Thoracic aorta (tissue), 2 donors: ENCODE measurements around the gene PRICKLE1. TPM values are rescaled to one million over a fixed set of nuclear protein-coding genes. Genes with fewer than 3 reads are reported as not detected.

Source experiments
- ATAC-seq: fragments of 150-250 bp; one replicate; pipeline ENCODE4 v1.8.0; 2017; ENCODE audit warnings: low read depth; ENCODE audit not compliant: insufficient number of reproducible peaks, low FRiP score
- DNase-seq: peaks from one replicate; pipeline ENCODE4 v3.0.0-alpha.2; 2020; ENCODE audit warnings: low spot score
- H3K27ac ChIP-seq, 2 donors: fragments of 200-600 bp; sonication (generic); 1 replicate in 1 of 2; 2 replicates in 1 of 2; pipeline ENCODE4 v1.5.1; 2016; ENCODE audit warnings: mild to moderate bottlenecking in 2 of 2, moderate library complexity in 2 of 2
- H3K27me3 ChIP-seq: fragments of 200-600 bp; sonication (generic); replicated peaks from 2 replicates; pipeline ENCODE4 v1.6.0; 2016; ENCODE audit warnings: mild to moderate bottlenecking; ENCODE audit not compliant: insufficient read depth
- H3K36me3 ChIP-seq: fragments of 200-600 bp; sonication (generic); one replicate; pipeline ENCODE4 v1.5.1; 2016
- H3K4me1 ChIP-seq, 2 donors: fragments of 200-600 bp; sonication (generic); 1 replicate in 1 of 2; 2 replicates in 1 of 2; pipeline versions ENCODE4 v1.5.1 to v1.6.0; 2016; ENCODE audit warnings: low read depth in 2 of 2, mild to moderate bottlenecking in 1 of 2; ENCODE audit not compliant: control insufficient read depth in 1 of 2
- H3K4me3 ChIP-seq: fragments of 200-600 bp; sonication (generic); 2 replicates; pipeline ENCODE4 v1.5.1; 2016; ENCODE audit warnings: mild to moderate bottlenecking
- H3K9me3 ChIP-seq: fragments of 200-600 bp; sonication (generic); 2 replicates; pipeline ENCODE4 v1.5.1; 2016
- CTCF ChIP-seq: fragments of 200-600 bp; sonication (generic); IDR thresholded peaks from one replicate; pipeline ENCODE4 v1.5.1; 2019; ENCODE audit warnings: antibody characterized with exemption
- total RNA-seq, 2 donors: library from RNA; depleted of rRNA; stranded (reverse); fragments of >200 nt; gene quantifications; one replicate each; pipeline versions ENCODE4 v1.1.0 to v1.2.3, GENCODE V29; 2016

Gene PRICKLE1
- total RNA-seq, 2 donors from 2014 or later, result 3.9 to 11.5 TPM

GRCh38 chr12:42458575-42458974 lies 131.0 kb downstream of the PRICKLE1 start:
- H3K9me3 ChIP-seq, result no peaks in the 10 kb centered on the region
- no peak for DNase-seq
- TF ChIP-seq CTCF, result no peak
- no peak overlapping the region for H3K27ac ChIP-seq
- no peaks in the 10 kb centered on the region for H3K27me3 ChIP-seq
- no peak overlapping the region for H3K4me3 ChIP-seq
- no peaks in the 10 kb centered on the region for H3K36me3 ChIP-seq
- H3K4me1 ChIP-seq, result no peaks in the 10 kb centered on the region
- no peak for ATAC-seq

- no peaks in the 10 kb centered on the region for H3K9me3 ChIP-seq
- no peak for ATAC-seq
- no peaks in the 10 kb centered on the region for H3K27me3 ChIP-seq
- no peak for TF ChIP-seq CTCF
- H3K4me1 ChIP-seq, result peaks cover 7 to 21% of the 10 kb centered on the region in 2 donors
- no peak for DNase-seq
- H3K36me3 ChIP-seq, result peaks cover 7% of the 10 kb centered on the region
- no peak overlapping the region for H3K4me3 ChIP-seq
- no peak overlapping the region for H3K27ac ChIP-seq
These were observed 139.3 kb downstream of the PRICKLE1 start for GRCh38 chr12:42450248-42450647.

GRCh38 chr12:42448841-42449240 lies 140.7 kb downstream of the PRICKLE1 start:
- H3K4me1 ChIP-seq, result peaks cover 7 to 21% of the 10 kb centered on the region in 2 donors
- H3K9me3 ChIP-seq, result no peaks in the 10 kb centered on the region
- no peak overlapping the region for H3K27ac ChIP-seq
- no peak overlapping the region for H3K4me3 ChIP-seq
- no peak for ATAC-seq
- peaks cover 8% of the 10 kb centered on the region for H3K36me3 ChIP-seq
- no peaks in the 10 kb centered on the region for H3K27me3 ChIP-seq
- DNase-seq, result no peak
- TF ChIP-seq CTCF, result no peak

GRCh38 chr12:42447371-42447786 lies 142.2 kb downstream of the PRICKLE1 start:
- Histone ChIP-seq H3K9me3 (no peaks in the 10 kb centered on the region), H3K36me3 (peaks cover 23% of the 10 kb centered on the region), H3K27me3 (no peaks in the 10 kb centered on the region), H3K27ac (peak overlapping the region in 1 of 2 donors; percentile 22), H3K4me3 (no peak overlapping the region), H3K4me1 (peaks cover 7 to 21% of the 10 kb centered on the region in 2 donors)
- no peak for TF ChIP-seq CTCF
- ATAC-seq, result no peak
- no peak for DNase-seq

GRCh38 chr12:42446761-42447160 lies 142.8 kb downstream of the PRICKLE1 start:
- ATAC-seq, result no peak
- Histone ChIP-seq H3K9me3 (no peaks in the 10 kb centered on the region), H3K4me1 (peaks cover 7 to 21% of the 10 kb centered on the region in 2 donors), H3K27me3 (no peaks in the 10 kb centered on the region), H3K4me3 (no peak overlapping the region), H3K27ac (no peak overlapping the region), H3K36me3 (peaks cover 28% of the 10 kb centered on the region)
- TF ChIP-seq CTCF, result no peak
- DNase-seq, result no peak
